NCI-H748 (cell line): Measurements from ENCODE around the gene SPATA2L.

Experiments used
- DNase-seq: peaks from one replicate; lab custom pipeline; 2025; ENCODE audit not compliant: unreplicated experiment; lab: John Stamatoyannopoulos, UW

Gene SPATA2L

GRCh38 chr16:89729863-89730593, 28.5 kb upstream of the SPATA2L start:
- no peak for DNase-seq

- no peak for DNase-seq
Observed at GRCh38 chr16:89729293-89729692, 27.8 kb upstream of the SPATA2L start.

GRCh38 chr16:89727406-89728120, 26.1 kb upstream of the SPATA2L start:
- DNase-seq: no peak

GRCh38 chr16:89723279-89724250, 22.1 kb upstream of the SPATA2L start:
- no peak for DNase-seq

GRCh38 chr16:89722392-89723278, 21.1 kb upstream of the SPATA2L start:
- DNase-seq: peak; percentile 53

GRCh38 chr16:89721546-89722391, 20.3 kb upstream of the SPATA2L start:
- DNase-seq: peak; percentile 43

- DNase-seq: peak; percentile 79
Observed at GRCh38 chr16:89720813-89721545, 19.5 kb upstream of the SPATA2L start, which contains the start of the genes VPS9D1 and ZNF276. VPS9D1 (minus strand) TSS chr16:89720898; CDS start chr16:89720861, 37 bp downstream. ZNF276 (plus strand) TSS chr16:89721537; CDS start chr16:89721641, 104 bp downstream.

- DNase-seq: peak; percentile 60
Observed at GRCh38 chr16:89720551-89720812, 19.0 kb upstream of the SPATA2L start.

GRCh38 chr16:89717688-89718505, 16.4 kb upstream of the SPATA2L start:
- no peak for DNase-seq

GRCh38 chr16:89716916-89717687, 15.6 kb upstream of the SPATA2L start:
- DNase-seq: no peak

GRCh38 chr16:89716493-89716892, 15.0 kb upstream of the SPATA2L start:
- no peak for DNase-seq

- no peak for DNase-seq
Observed at GRCh38 chr16:89712274-89712781, 10.8 kb upstream of the SPATA2L start.

GRCh38 chr16:89711601-89712273, 10.2 kb upstream of the SPATA2L start:
- no peak for DNase-seq

- DNase-seq: no peak
Observed at GRCh38 chr16:89710709-89711564, 9.4 kb upstream of the SPATA2L start.

- no peak for DNase-seq
Observed at GRCh38 chr16:89709716-89710432, 8.4 kb upstream of the SPATA2L start.
